M059J (cell line): ENCODE measurements around the gene BRSK2. TPM values are rescaled to one million over a fixed set of nuclear protein-coding genes. Genes with fewer than 3 reads are reported as not detected.

Source experiments
- DNase-seq: peaks from one replicate; pipeline ENCODE4 v3.0.0-alpha.2; 2012; ENCODE audit warnings: low read depth
- total RNA-seq: library from RNA; depleted of rRNA; stranded (reverse); fragments of >200 nt; shearing (Covaris generic); gene quantifications from 2 replicates; pipeline ENCODE4 v1.2.3, GENCODE V29; 2014

BRSK2 gene
- total RNA-seq, 1 experiment from 2014 or later = not detected

GRCh38 chr11:1468002-1468401, 78.3 kb downstream of the BRSK2 start:
- DNase-seq = no peak

GRCh38 chr11:1468473-1469066, 78.8 kb downstream of the BRSK2 start:
- no peak for DNase-seq

- DNase-seq = no peak
Observed at GRCh38 chr11:1469287-1469910, 79.7 kb downstream of the BRSK2 start.

GRCh38 chr11:1469911-1470680, 80.4 kb downstream of the BRSK2 start:
- DNase-seq = no peak

GRCh38 chr11:1470681-1471611, 81.2 kb downstream of the BRSK2 start:
- DNase-seq = no peak

GRCh38 chr11:1471736-1472135, 82.0 kb downstream of the BRSK2 start:
- no peak for DNase-seq

GRCh38 chr11:1472180-1473005, 82.7 kb downstream of the BRSK2 start:
- no peak for DNase-seq

GRCh38 chr11:1473011-1473628, 83.4 kb downstream of the BRSK2 start:
- DNase-seq = no peak

GRCh38 chr11:1473786-1474185, 84.1 kb downstream of the BRSK2 start:
- no peak for DNase-seq

GRCh38 chr11:1475841-1476240, 86.1 kb downstream of the BRSK2 start:
- DNase-seq = no peak

GRCh38 chr11:1476940-1477736, 87.4 kb downstream of the BRSK2 start:
- no peak for DNase-seq

- DNase-seq = no peak
Observed at GRCh38 chr11:1478011-1478410, 88.3 kb downstream of the BRSK2 start.

- DNase-seq = no peak
Observed at GRCh38 chr11:1478544-1478943, 88.8 kb downstream of the BRSK2 start.

- no peak for DNase-seq
Observed at GRCh38 chr11:1479006-1479677, 89.4 kb downstream of the BRSK2 start.

- no peak for DNase-seq
Observed at GRCh38 chr11:1479678-1480118, 90.0 kb downstream of the BRSK2 start.

- DNase-seq = no peak
Observed at GRCh38 chr11:1480191-1480554, 90.4 kb downstream of the BRSK2 start.

- no peak for DNase-seq
Observed at GRCh38 chr11:1480555-1481482, 91.1 kb downstream of the BRSK2 start.

GRCh38 chr11:1481483-1481825, 91.7 kb downstream of the BRSK2 start:
- DNase-seq = no peak
